Cardiac muscle cell (in vitro differentiated cells and primary cell): ENCODE measurements around the gene LIF. TPM values are rescaled to one million over a fixed set of nuclear protein-coding genes. Genes with fewer than 3 reads are reported as not detected.

ENCODE experiments used
- DNase-seq, 2 donors: peaks; one replicate each; pipeline versions ENCODE4 v3.0.0 to v3.0.0-alpha.2; 2010 to 2017; ENCODE audit warnings: low read depth in 1 of 2, low spot score in 1 of 2
- H3K27ac ChIP-seq: fragments of 200-600 bp; sonication (generic); 2 replicates; pipeline ENCODE4 v1.5.1; 2016
- H3K27me3 ChIP-seq: fragments of 200-600 bp; sonication (generic); 2 replicates; pipeline ENCODE4 v1.6.0; 2016; ENCODE audit warnings: control low read depth
- H3K36me3 ChIP-seq: fragments of 200-600 bp; sonication (generic); 2 replicates; pipeline ENCODE4 v1.5.1; 2016; ENCODE audit warnings: control low read depth
- H3K4me1 ChIP-seq: fragments of 200-600 bp; sonication (generic); 2 replicates; pipeline ENCODE4 v1.8.1; 2017; ENCODE audit warnings: low read depth, mild to moderate bottlenecking, mixed run types
- H3K4me3 ChIP-seq: fragments of 200-600 bp; sonication (generic); 2 replicates; pipeline ENCODE4 v1.5.1; 2016; ENCODE audit warnings: mild to moderate bottlenecking
- H3K9me3 ChIP-seq: fragments of 200-600 bp; sonication (generic); 2 replicates; pipeline ENCODE4 v1.5.1; 2017; ENCODE audit warnings: low read depth, mild to moderate bottlenecking, control low read depth
- polyA plus RNA-seq: library from polyadenylated mRNA; unstranded; fragments of >200 nt; fragmentation: Nextera tagmentation; extraction: Ambion mirVana; gene quantifications from 2 replicates; pipeline ENCODE4 v1.2.1, GENCODE V29; 2016
- total RNA-seq: library from RNA; depleted of rRNA; stranded (reverse); fragments of >200 nt; gene quantifications from 2 replicates; pipeline ENCODE4 v1.2.3, GENCODE V29; 2016
- TF ChIP-seq, protein P1 (sequence below): IDR thresholded peaks from 2 replicates; pipeline ENCODE4 v1.5.1; 2012; ENCODE audit warnings: low read depth, mild to moderate bottlenecking, low read length

LIF gene
- total and polyA plus RNA-seq, 2 experiments from 2014 or later: 1.0 to 1.7 TPM

DNA sequence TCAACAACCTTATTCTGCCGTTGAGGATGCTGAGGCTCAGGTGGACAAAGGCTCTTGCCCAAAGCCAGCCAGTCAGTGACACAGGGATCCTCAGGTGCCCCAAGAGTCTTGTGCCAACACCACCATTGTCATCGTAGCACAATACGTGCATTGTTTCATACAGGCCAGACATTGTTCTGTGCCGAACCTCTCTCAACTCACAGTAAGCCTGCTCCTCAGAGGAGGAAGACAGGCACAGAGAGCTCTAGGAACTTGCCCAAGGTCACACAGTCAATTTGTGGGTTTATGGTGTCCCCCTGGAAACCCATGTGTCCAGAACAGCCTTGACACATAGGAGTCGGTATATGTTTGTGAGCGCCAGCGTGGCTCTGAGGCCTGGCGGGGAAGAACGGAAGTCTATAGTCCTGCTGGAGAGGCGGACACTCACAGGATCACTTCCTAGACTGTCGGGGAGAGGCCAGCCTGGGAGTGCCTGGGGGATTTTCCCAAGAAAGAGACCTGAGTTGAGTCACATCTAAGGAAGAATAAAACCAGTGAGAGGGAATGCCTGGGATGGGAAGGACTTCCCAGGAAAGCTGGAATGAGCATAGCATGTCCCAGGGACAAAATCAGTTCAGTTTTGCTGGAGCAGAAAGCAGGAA is 20.2 kb downstream of the LIF start:
- no peak for DNase-seq
- TF ChIP-seq, protein P1, sequence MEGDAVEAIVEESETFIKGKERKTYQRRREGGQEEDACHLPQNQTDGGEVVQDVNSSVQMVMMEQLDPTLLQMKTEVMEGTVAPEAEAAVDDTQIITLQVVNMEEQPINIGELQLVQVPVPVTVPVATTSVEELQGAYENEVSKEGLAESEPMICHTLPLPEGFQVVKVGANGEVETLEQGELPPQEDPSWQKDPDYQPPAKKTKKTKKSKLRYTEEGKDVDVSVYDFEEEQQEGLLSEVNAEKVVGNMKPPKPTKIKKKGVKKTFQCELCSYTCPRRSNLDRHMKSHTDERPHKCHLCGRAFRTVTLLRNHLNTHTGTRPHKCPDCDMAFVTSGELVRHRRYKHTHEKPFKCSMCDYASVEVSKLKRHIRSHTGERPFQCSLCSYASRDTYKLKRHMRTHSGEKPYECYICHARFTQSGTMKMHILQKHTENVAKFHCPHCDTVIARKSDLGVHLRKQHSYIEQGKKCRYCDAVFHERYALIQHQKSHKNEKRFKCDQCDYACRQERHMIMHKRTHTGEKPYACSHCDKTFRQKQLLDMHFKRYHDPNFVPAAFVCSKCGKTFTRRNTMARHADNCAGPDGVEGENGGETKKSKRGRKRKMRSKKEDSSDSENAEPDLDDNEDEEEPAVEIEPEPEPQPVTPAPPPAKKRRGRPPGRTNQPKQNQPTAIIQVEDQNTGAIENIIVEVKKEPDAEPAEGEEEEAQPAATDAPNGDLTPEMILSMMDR: no peak
- no peak overlapping the region for H3K4me3 ChIP-seq
- H3K4me1 ChIP-seq: peaks cover 6% of the 10 kb centered on the region
- H3K27ac ChIP-seq: no peak overlapping the region
- H3K27me3 ChIP-seq: no peaks in the 10 kb centered on the region
- no peaks in the 10 kb centered on the region for H3K36me3 ChIP-seq
- H3K9me3 ChIP-seq: no peaks in the 10 kb centered on the region

GRCh38 chr22:30225220-30225927 is 21.2 kb downstream of the LIF start:
- no peak for DNase-seq
- H3K4me3 ChIP-seq: no peak overlapping the region
- no peak overlapping the region for H3K27ac ChIP-seq
- peaks cover 6% of the 10 kb centered on the region for H3K4me1 ChIP-seq
- no peaks in the 10 kb centered on the region for H3K36me3 ChIP-seq
- TF ChIP-seq, protein P1: no peak
- H3K9me3 ChIP-seq: no peaks in the 10 kb centered on the region
- no peaks in the 10 kb centered on the region for H3K27me3 ChIP-seq

- no peak for DNase-seq
- Histone ChIP-seq H3K9me3 (no peaks in the 10 kb centered on the region), H3K27ac (no peak overlapping the region), H3K4me1 (peaks cover 6% of the 10 kb centered on the region), H3K4me3 (no peak overlapping the region), H3K36me3 (no peaks in the 10 kb centered on the region), H3K27me3 (no peaks in the 10 kb centered on the region)
- TF ChIP-seq, protein P1: no peak
Measured at GRCh38 chr22:30224161-30224857, 22.2 kb downstream of the LIF start.

DNA sequence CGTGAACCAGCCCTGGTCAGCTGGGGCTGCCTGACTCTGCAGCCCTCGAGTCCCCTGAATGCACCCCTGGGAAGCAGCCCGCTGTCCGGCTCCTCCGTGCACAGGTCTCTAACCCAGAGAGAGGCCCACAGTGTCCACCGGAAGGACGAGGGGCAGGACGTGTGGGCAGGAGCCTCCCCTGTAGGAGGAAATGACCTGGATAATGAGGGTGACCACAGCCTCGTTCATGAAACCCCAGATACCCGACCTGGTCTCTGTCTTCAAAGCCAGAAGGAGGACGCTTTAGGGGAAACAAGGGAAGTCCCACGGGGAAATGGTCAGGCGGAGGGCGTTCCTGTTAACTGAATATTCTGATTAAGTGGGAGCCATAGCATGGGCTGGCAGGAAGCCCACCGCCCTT is 23.3 kb downstream of the LIF start:
- DNase-seq: no peak
- no peak overlapping the region for H3K27ac ChIP-seq
- no peak overlapping the region for H3K4me3 ChIP-seq
- H3K4me1 ChIP-seq: no peaks in the 10 kb centered on the region
- no peaks in the 10 kb centered on the region for H3K9me3 ChIP-seq
- no peaks in the 10 kb centered on the region for H3K36me3 ChIP-seq
- H3K27me3 ChIP-seq: no peaks in the 10 kb centered on the region
- TF ChIP-seq, protein P1: no peak

DNA sequence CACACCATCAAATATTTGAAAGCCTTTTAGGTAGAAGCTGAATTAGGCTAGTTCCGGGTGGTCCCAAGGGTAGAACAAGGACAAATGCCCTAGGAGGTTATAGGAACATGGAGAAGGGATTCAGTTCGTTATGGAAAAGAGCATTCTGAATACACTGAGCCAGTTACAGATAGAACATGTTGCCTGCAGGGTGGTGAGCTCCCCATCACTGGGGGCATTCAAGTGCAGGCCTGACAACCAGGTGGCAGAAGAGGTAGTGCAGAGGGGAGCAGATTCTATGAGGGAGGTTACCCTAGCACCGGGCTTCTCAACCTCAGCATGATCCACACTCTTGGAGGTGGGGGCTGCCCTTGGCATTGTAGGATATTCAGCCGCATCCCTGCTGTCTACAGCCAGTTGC is 24.2 kb downstream of the LIF start:
- no peak for DNase-seq
- H3K9me3 ChIP-seq: no peaks in the 10 kb centered on the region
- H3K4me1 ChIP-seq: no peaks in the 10 kb centered on the region
- no peaks in the 10 kb centered on the region for H3K27me3 ChIP-seq
- H3K36me3 ChIP-seq: no peaks in the 10 kb centered on the region
- H3K4me3 ChIP-seq: no peak overlapping the region
- TF ChIP-seq, protein P1: no peak
- H3K27ac ChIP-seq: no peak overlapping the region
